ENCODE results near the gene ZNF512B.
"Not testable (repeated sequence)": the region's sequence is repeated elsewhere in the genome, so short reads cannot be mapped to it uniquely, and the experiment has no call there.

The ZNF512B gene

DNA sequence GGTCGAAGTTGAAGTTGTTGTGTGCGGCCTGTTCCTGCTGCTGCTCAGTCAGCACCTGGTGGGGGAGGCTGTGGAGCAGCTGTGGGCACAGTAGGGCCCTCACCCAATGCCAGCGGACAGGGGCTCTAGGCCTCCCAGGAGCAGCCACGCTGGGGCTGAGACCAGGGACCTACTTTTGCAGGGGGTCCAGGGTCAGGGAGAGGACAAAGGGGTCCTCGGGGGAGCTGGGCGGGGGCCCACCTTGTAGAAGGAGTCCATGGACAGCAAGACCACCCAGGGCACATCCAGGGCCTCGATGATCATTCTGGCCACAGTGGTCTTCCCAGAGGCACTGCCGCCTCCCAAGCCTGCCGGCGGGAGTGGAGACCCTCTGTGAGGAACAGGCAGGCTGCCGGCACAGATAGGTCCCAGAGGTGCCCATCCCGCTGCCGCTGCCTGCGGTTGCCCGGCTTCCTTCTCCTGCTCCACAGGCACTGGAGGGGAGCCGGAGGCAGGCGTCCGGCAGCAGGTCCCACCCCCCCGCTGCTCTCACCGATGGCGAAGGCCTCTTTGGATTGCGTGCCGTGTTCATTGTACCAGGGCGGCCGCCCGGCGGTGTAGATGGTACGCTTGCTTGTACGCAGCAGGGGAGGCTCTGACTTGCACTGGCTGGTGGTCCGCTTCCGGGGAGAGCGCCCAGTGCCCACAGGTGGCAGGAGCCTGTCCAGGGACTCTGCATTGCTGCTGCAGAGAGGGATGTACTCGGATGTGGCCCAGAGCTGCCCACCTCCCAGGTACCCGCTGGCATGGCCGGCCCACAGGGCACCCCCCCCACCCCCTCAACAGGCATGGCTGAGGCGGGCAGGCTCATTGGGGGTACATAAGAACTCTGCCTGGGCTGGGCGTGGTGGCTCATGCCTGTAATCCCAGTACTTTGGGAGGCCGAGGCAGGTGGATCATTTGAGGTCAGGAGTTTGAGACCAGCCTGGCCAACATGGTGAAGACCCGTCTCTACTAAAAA, 23.5 kb downstream of the ZNF512B start:
- no peak for DNase-seq

DNA sequence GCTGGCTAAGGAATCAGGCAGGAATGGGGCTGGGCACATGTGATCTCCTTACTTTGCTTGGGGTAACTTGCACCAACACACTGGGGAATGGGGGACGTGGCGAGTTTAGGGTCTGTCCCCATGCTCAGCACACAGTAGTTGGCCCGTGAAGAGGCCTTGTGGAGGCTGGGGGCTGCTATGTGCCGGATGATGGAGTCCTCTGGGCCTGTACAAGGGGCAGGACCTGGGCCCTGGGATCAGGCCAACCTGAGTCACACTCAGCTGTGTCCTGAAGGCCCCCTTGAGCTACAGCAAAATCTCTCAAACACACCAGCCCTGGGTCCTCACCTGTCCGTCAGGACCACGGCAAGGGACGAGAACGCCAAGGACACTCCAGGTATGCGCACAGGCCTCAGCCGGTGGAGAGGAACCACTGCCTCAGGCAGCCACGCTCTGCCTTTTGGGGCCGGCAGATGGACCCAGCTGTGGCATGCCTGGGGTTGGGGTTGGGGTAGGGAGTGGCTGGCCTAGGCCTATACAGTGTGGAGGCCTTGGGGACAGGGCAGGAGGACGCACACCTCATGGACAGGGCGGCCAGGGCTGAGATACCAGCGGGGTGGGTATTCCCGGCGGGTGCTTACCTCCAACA, 24.6 kb downstream of the ZNF512B start:
- no peak for DNase-seq

DNA sequence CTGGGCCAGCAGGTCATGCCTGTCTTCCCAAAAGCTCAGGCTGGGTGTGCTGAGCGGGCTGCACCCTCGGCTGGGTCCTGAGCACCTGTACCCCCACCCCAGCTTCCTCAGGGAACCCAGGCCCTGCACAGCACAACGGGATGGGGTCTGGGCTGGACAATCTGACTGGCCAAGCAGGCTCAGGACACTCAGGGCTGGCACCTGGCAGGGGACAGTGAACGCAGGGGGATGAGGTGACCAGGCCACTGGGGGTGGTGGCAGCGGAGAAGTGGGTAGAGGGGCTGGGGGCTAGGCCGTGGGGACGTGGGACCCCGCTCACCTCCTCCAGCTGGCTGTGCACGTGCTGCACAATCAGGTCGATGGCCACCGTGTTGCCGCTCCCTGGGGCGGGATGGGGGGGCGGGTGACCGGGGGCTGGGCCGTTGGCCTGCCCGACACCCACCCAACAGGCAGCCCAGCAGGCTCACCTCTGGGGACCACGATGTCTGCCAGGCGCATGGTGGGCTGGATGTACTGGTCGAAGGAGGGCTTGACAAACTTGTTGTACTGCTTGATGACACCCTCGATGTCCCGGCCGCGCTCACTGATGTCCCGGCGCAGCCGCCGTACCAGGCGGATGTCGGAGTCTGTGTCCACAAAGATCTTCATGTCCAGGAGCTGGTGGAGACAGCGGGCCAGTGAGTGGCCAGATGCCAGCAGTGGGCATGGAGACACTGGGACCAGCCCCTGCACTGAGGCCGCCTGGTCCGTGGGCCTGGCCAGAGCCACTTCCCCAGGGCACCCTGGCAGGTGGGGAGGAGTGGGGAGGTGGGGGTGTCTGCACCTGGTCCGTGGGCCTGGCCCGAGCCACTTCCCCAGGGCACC, 25.4 kb downstream of the ZNF512B start:
- DNase-seq, result no peak

DNA sequence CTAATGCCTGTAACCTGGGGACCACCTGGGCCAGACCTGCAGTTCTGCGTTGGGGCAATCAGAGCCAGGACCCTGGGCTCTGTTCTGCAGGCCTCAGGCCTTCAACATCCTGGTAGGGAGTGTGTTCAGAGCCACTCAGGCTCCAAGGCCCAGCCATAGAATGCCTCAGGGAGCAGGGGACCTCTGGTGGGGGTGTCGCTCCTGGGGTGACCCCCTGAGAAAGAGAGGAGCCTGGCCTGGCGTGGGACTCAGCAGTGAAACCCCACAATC, 26.0 kb downstream of the ZNF512B start:
- DNase-seq, result no peak

DNA sequence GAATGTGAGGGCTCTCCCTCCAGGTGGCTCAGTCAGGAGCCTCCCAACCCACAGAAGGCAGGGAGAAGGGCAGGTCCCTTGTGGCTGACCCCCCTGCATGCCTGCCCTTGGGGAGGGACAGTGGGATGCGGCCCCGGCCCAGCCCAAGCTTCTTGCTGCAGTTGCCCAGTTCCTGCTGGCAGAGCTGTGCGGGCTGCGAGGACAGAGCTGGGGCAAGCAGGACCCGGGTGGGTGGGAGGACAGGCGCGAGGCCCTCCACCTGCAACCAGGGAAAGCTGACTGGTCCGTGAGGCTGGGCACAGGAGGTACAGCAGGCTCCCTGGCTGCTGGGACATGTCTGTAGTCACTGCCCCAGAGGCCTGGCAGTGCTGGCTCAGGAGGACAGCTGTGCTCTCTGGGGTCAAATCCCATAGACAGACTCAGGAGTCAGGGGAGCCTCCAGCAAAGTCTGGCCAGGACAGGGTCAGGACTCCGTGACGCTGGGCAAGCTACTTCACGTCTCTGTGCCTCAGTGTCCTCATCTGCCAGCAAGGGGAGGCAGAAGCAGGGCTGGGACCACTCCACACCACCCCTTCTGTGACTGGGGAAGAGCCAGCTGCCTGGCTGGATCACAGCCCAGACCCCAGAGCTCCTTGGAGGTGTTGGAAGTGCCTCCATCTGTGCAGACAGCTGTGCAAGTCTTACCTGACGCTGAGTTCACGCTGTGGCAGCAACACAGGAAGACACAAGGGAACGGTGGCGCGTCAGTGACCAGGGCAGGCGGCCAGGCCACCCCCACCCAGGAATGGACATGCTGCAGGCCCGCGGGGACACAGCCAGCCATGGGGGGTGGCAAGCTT, 26.5 kb downstream of the ZNF512B start:
- DNase-seq, result no peak

DNA sequence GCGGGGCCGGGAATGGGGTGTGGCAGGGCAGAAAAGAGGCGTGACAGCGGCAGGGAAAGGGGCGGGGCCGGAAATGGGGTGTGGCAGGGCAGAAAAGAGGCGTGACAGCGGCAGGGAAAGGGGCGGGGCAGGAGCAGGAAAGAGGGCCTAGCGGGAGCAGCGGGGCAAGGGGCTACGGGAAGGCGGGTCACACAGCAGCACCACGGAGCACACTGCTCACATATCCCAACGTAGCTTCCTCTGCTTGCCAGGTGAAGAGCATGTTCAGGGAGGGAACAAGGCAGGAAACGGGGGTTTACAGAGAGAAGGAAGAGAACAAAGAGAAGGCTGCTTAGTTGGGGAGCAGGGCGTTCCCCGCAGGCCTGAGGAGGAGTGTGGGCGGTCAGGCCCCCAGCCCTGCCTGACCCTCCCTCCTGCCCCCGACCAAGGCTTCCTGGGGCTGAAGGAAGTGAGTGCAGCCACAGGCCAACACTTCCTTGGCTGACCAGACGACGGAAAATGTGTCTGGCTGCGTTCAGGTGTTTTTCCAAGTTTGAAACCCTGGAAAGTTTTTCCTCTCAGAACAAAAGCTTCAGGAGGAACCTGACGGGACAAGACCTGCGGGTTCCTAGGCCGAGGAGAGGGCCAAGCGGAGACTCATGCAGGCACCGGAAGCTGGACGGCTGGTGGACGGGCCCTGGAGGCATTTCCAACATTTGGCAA, 27.3 kb downstream of the ZNF512B start:
- DNase-seq, result peak; percentile 59 to 72 (median 70)

DNA sequence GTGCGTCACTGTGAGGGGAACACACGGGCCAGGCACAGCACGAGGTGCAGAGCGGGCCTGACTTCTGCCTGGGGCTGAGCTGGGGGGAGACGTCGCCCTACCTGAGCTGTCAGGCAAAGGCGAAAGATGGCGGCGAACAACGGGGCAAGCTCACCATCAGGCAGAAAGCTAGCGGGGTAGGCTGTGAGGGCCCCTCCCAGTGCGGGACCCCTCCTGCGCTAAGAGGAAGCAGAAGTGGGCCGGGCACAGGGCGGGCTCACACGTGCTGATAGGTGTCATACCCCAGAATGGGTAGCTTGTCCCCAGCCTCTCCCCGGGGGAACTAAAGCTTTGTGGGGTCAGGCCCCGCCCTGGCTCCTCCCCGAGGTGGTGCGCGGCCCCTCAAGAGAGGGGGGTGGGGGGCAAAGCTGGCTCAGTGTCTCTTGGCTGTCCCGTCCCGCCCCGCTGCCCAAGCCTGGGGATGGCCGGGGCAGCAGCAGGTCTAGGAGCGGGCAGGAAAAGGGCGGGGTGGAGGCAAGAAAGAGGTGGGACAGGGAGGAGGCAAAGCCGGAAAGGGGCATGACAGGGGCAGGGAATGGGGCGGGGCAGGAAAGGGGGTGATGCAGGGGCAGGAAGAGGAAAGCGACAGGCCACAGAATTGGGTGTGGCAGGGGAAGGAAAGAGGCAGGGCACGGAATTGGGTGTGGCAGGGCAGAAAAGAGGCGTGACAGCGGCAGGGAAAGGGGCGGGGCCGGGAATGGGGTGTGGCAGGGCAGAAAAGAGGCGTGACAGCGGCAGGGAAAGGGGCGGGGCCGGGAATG, 28.2 kb downstream of the ZNF512B start:
- DNase-seq, result peak in 3 of 4 experiments; percentile 31 to 59 (median 54)

DNA sequence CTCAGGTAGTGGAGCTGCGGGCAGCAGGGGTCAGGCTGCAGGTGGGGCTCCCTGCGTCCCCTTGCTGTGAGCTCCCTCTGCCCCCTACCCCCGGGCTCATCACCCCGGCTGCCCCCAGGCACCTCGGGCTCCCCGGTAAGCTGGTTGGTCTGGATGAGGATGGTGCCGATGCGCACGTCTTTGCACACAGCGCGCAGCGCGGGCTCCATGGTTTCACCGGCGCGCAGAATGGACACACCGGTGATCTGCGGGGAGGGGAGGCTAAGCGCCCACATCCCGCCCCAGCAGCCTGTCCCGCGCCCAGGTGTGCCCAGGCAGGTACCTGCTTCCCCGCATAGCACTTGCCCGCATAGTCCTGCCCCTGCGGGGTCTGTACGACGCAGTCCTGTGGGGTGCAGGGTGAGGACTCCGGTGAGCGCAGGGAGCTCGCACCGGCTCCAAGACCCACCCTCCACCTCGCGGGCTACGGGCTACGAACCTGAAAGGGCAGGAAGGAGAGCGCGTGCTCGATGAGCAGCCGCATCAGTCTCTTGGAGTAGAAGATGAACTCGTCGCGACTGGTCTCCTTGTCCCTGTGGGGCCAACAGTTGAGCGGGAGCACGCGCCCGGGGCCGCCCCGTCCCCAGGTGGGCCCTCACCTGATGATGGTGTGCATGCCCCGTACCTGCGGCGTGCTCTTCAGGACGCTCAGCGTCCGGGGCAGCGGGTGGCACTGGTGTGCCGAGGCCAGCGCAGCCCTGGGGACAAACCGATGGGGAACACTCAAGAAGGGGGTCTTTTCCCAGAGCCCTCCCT, 29.1 kb downstream of the ZNF512B start:
- DNase-seq, result no peak

DNA sequence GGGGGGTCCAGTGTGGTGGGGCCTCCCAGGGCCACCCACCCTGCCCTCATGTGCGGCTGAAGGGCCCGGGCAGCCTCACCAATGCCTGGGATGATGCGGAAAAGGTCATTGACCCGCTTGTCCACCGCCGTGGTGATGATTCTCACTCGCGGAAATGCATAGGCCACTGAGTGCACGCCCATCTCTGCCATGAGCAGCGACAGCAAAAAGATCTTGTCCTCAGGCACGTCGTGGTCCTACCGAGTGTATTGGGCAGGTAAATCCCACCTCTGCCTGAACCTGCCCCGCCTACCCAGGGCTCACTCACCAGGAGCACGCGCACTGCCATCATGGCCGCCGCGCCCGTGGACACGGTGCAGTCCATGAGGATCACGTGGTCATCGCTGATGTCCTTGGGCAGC, 29.7 kb downstream of the ZNF512B start:
- DNase-seq, result no peak

DNA sequence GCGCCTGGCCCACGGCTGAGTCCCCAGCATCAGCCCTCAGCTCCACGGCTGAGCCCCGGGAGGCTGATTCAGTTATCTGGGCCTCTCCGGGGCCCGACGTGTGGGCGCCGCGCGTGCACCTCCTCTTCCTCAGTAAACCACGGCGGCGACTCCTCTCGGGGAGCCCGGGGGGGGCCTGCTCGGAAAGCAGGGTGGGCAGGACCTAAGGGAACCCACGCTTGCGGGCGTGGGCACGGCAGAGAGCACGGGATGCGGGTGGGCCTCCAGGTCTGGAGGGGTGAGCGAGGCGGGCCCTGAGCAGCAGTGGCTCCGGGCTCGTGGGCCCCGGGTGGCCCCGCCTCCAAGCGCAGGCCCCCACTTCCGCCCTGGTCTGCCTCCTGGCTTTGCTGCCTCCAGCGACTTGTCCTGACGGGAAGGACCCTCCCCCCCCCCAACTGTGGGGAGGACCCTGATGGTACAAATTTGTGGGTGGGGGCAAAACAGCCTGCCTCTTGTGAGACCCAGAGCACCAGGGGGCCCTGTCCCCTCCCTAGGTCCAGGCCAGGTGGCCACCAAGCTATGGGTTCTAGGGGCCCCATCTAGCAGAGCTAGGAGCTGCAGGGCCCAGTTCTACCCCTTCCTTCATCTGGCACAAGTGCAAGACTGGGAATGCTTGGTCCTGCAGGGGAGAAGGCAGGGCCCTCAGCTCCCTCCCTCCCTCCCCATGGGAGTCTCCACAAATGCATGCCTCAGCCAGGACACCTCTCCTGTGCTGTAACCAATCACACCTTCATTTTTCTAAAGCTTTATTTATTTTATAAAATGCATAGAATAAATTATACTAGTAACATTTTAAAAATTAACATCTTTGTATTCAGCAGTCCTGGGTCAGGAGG, 30.4 kb downstream of the ZNF512B start:
- no peak for DNase-seq

DNA sequence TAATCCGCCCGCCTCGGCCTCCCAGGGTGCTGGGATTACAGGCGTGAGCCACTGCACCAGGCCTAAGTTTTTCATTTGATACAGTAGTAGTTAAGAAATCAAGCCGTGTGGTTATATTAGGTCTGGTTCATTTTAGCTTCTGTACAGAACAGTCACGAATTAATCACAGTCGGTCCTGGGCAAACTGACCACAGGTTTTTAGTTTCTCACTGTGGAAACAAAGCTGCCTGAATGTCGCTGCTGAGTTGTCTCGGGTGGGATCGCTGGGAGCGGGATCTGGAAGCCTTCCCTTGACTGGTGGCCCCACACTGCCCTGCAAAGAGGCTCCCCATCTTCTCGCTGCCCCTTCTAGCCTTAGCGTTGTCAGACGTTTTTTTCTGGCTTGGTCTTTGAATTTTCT, 32.1 kb downstream of the ZNF512B start:
- DNase-seq, result no peak

DNA sequence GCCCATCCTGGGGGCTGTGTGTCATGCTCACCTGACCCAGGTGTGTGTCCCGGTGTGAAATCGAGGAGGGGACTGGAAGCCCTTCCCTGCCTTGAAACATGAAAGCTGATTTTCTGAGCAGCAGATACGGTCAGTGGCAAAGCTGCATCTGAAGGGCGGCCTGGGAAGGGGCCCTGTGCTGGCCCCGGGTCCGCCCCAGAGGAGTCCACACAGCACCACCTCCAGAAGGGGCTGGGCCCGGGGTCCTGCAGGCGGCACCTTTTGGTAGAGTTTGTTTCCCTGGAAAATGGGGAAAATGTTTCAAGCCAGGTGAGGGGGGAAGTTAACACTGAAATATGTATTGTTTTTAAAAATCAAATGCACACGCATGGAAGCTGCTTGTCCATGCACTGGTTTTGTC, 34.3 kb downstream of the ZNF512B start:
- no peak for DNase-seq

DNA sequence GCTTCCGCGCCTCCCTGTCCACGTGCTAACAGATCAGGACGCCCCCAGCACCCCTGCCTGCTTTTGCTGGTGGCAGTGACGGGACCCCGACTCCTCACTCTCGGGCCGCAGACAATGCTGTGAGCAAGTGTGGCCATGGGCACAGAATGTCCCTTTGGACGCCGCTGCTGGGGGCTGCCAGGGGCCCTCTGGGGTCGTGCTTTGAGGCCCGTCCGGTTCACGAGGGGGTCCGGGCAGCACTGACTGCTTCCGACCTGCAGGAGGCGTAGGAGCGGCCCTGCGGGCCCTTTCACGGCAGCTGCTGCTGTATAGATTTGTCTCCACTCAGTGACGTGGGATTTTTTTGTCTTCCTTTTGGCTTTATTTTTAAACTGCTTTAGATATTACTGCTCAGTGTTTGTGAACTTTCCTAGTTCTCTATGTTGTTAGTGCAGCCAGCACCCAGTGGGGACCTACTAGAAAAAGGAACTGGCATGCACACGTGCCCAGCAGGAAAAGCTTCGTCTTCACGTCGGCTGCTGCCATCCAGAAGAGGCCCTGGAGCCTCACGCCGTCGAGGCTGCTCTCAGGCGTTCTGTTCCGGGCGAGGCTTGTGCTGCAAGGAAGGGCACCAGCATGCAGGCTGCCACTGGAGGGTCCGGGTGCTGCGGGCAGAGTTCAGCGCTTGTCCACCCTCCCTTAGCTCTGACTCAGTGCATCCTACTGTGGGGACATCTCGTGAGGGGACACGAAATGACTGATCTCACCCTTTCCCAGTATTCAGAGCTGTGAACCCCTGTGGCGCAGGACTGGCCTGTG, 35.3 kb downstream of the ZNF512B start:
- DNase-seq, result no peak

DNA sequence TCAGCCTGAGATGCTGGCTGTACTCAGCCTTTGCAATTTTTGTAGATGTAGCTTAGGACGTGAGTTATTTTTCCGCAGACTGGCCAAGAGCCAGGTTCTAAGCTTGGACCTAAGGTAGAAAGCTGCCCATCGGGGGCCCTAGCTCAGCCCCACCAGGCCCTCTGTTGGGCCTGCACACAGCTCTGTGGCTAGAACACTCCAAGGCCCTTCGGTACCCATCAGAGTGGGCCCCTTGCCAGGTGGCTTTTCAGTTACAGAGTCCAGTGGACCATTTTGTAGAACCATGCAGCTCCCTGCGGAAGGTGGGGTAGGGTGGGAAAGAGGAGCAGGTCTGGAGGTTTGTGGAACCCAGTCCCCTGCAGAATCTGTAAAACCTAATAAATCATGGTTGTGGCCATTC, 36.1 kb downstream of the ZNF512B start:
- no peak for DNase-seq

DNA sequence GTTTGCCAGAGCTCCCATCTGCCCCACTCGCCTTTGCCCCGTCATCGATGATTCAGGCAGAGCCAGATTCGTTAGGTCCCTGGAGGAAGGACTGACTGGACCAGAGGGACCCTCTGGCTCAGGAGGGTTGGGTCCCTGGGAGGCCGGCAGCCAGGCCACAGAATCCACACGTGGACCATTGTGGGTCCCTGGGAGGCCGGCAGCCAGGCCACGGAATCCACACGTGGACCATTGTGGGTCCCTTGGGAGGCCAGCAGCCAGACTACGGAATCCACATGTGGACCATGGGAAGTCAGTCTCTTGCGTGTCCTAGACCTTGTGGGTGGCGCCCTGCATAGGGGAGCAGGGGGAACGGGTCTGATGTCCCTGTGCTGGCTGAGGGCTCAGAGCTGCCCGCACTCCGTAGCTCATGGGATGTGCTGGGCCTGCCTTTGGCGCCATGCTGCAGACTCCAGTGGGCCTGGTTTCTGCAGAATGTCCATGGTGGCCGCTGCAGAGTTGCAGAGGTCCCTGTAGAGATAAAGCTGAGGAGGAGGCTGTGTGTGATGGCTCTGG, 37.0 kb downstream of the ZNF512B start:
- no peak for DNase-seq

DNA sequence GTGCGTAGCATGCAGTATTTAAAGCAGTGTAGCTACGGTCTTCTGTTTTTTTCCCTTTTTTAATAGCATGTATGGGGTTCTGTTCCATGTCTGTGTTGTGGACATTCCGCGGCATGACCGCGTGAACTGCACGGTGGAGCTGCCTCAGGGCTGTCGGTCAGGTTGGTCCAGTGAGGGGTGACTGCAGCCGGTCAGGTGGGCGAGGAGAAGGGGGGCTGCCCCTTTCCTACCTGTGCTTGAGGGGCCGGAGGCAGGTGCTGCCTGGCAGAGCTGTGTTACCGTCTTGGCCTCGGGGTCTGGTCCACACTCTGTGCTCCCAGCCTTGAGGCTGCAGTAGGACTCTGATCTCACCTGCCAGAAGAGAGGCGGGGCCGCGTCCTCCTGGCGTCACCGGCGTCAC, 38.0 kb downstream of the ZNF512B start:
- no peak for DNase-seq

DNA sequence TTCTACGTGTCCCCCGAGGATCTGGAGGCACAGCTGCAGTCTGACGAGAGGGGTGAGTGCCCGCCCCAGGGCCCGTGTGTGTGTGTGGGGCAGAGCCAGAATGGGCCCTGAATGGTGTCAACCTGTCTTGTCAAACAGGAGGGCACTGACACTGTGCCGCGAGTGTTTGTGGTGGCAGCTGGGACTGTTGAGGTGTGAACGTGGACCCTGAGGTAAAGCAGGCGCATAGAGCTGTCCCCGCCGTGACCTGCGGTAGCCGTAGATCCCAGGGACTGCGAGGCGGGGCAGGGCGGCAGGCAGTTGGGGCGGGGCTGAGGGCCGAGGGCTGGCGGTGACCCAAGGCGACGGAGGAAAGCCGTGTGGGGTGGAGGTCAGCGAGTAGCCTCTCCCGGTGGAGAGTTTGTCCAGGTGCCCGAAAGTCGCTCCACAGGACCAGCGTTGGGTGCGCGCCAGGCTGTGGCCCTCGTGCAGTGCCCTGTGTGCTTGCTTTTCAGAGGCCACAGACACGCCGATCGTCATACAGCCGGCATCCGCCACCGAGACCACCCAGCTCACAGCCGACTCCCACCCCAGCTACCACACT, 38.7 kb downstream of the ZNF512B start:
- no peak for DNase-seq

DNA sequence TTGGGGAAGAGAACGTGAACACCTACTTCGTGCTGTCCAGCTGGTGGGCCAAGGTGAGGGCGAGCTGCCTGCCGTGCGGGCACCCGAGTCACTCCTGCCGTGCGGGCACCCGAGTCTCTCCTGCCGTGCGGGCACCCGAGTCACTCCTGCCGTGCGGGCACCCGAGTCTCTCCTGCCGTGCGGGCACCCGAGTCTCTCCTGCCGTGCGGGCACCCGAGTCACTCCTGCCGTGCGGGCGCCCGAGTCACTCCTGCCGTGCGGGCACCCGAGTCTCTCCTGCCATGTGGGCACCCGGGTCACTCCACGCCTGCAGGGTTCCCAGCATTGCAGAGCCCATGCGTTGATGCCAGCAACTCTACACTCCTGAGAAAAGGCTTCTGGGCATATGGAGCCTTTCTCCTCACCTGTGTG, 40.3 kb downstream of the ZNF512B start:
- DNase-seq, result not testable (repeated sequence)
